ENCODE data around the gene ST3GAL2. TPM values are rescaled to one million over a fixed set of nuclear protein-coding genes. Genes with fewer than 3 reads are reported as not detected.

The ST3GAL2 gene
- polyA plus RNA-seq, 2 of the 4 experiments (the other 2 are of a cell fraction) = 11.1 to 16.3 TPM

- H3K27ac ChIP-seq = peak overlapping the region in 1 of 2 experiments; percentile 18; a peak in 1 of 6 replicates
- CTCF ChIA-PET = interaction anchor here (0.6 to 10.5 kb wide), 13 partner anchors 9 to 257 kb away, joined by 3 to 110 read pairs (median 3); partner anchors contain the start of gene ST3GAL2
- peak; percentile 25 to 32; a peak in 1 of 6 replicates for ATAC-seq
Observed at GRCh38 chr16:70396246-70396904, 42.5 kb downstream of the ST3GAL2 start.

GRCh38 chr16:70395345-70395901 is 43.5 kb downstream of the ST3GAL2 start:
- Histone ChIP-seq H3K9me3 (no peaks in the 10 kb centered on the region), H3K4me3 (no peak overlapping the region), H3K4me2 (no peak overlapping the region), H3K27ac (0 out of 6 replicates have a peak overlapping the region, but pooled peaks have one; percentile 3 to 27), H3K4me1 (peaks cover 17% of the 10 kb centered on the region)
- ChIA-PET CTCF (interaction anchor here (0.7 to 10.5 kb wide), 20 partner anchors 8 to 260 kb away, joined by 3 to 110 read pairs (median 4); partner anchors contain the start of genes FCSK and ST3GAL2), POLR2A (no interaction called here)
- TF ChIP-seq HOXB13 (CRISPR knock-in tag; IDR thresholded peaks at IDR 0.05; ENCODE audit: low read depth) (no peak), CBX8 (IDR thresholded peaks at IDR 0.05) (no peak), RAD21 (conservative IDR thresholded peaks at IDR 0.05 in 1 of 2, IDR thresholded peaks at IDR 0.05 in 1 of 2) (peak; percentile 85 to 88), MAZ (IDR thresholded peaks at IDR 0.05; ENCODE audit: borderline replicate concordance, low read depth, low read length) (no peak), CTCF (IDR thresholded peaks at IDR 0.05) (peak; percentile 75), SMC3 (IDR thresholded peaks at IDR 0.05) (peak; percentile 91), POLR2A (IDR thresholded peaks at IDR 0.05; ENCODE audit: low read length) (no peak)
- WGBS (ENCODE audit: missing lambda C conversion rate) = 53% methylated on average over 7 of the region's 8 CpGs
- ATAC-seq (peak; percentile 78 to 93), DNase-seq (ENCODE audit: low read depth in 1 of 2, low spot score in 1 of 2) (peak; percentile 65 to 75), FAIRE-seq (no peak)

More at GRCh38 chr16:70396246-70396904, 42.5 kb downstream of the ST3GAL2 start:
- peaks cover 17% of the 10 kb centered on the region for H3K4me1 ChIP-seq
- H3K4me3 ChIP-seq = no peak overlapping the region
- FAIRE-seq (no peak), DNase-seq (ENCODE audit: low read depth in 1 of 2, low spot score in 1 of 2) (peak in 1 of 2 experiments; percentile 41)
- TF ChIP-seq HOXB13 (CRISPR knock-in tag; IDR thresholded peaks at IDR 0.05; ENCODE audit: low read depth) = no peak
- TF ChIP-seq ELK1 (IDR thresholded peaks at IDR 0.05; ENCODE audit: low read depth, low read length) = no peak
- no peak for TF ChIP-seq CBX2 (IDR thresholded peaks at IDR 0.05; ENCODE audit: borderline replicate concordance, low read depth)
- no peak for TF ChIP-seq MAZ (IDR thresholded peaks at IDR 0.05; ENCODE audit: borderline replicate concordance, low read depth, low read length)
- TF ChIP-seq NR3C1 (IDR thresholded peaks at IDR 0.05) = no peak
- TF ChIP-seq ZFP36 (IDR thresholded peaks at IDR 0.05; ENCODE audit: borderline replicate concordance, partially characterized antibody) = no peak
- no peak for TF ChIP-seq TP53 (CRISPR knock-in tag; IDR thresholded peaks at IDR 0.05)
- no peak for TF ChIP-seq EP300 (IDR thresholded peaks at IDR 0.05)
- TF ChIP-seq PHF8 (IDR thresholded peaks at IDR 0.05; ENCODE audit: borderline replicate concordance, low read depth) = no peak
- no peak for TF ChIP-seq GATA3 (IDR thresholded peaks at IDR 0.05; ENCODE audit: borderline replicate concordance)
- no peak for TF ChIP-seq CHD2 (IDR thresholded peaks at IDR 0.05; ENCODE audit: low read length, partially characterized antibody)
- 83% methylated on average over 6 of the region's 6 CpGs for WGBS (ENCODE audit: missing lambda C conversion rate)
- H3K9me3 ChIP-seq = no peaks in the 10 kb centered on the region
- no peak overlapping the region for H3K4me2 ChIP-seq
- POLR2A ChIA-PET = no interaction called here

- CTCF ChIA-PET = interaction anchor here (0.6 to 10.5 kb wide), 22 partner anchors 8 to 260 kb away, joined by 3 to 110 read pairs (median 4); partner anchors contain the start of genes FCSK and ST3GAL2
- DNase-seq (ENCODE audit: low read depth in 1 of 2, low spot score in 1 of 2) (no peak), FAIRE-seq (no peak), ATAC-seq (no peak)
- Histone ChIP-seq H3K4me2 (no peak overlapping the region), H3K27ac (0 out of 6 replicates have a peak overlapping the region, but pooled peaks of 1 of the 2 experiments have one; percentile 13), H3K4me3 (no peak overlapping the region), H3K4me1 (peaks cover 17% of the 10 kb centered on the region), H3K9me3 (no peaks in the 10 kb centered on the region)
- POLR2A ChIA-PET = interaction anchor here (1.4 kb wide), 1 partner anchor 14 kb away, joined by 3 read pairs; no protein-coding TSS in a partner anchor
- WGBS (ENCODE audit: missing lambda C conversion rate) = 85% methylated on average over 11 of the region's 14 CpGs
- TF ChIP-seq CHD4 (IDR thresholded peaks at IDR 0.05; ENCODE audit: borderline replicate concordance) (no peak), SMC3 (IDR thresholded peaks at IDR 0.05) (no peak), ZSCAN20 (CRISPR knock-in tag; IDR thresholded peaks at IDR 0.05) (no peak), EHF (CRISPR knock-in tag; IDR thresholded peaks at IDR 0.05) (no peak), NFE2L2 (conservative IDR thresholded peaks at IDR 0.05; ENCODE audit: low read length) (no peak), PHF8 (IDR thresholded peaks at IDR 0.05; ENCODE audit: borderline replicate concordance, low read depth) (no peak), CTCF (IDR thresholded peaks at IDR 0.05) (no peak), RAD21 (conservative IDR thresholded peaks at IDR 0.05 in 1 of 2, IDR thresholded peaks at IDR 0.05 in 1 of 2) (no peak), BHLHE40 (IDR thresholded peaks at IDR 0.05; ENCODE audit: low read depth, low read length) (no peak), FOSL2 (IDR thresholded peaks at IDR 0.05) (no peak), FOSL2 (CRISPR knock-in tag; IDR thresholded peaks at IDR 0.05) (no peak)
Observed at GRCh38 chr16:70394853-70395252, 44.0 kb downstream of the ST3GAL2 start.
